ENCODE results near the gene IGFALS.

Gene IGFALS

DNA sequence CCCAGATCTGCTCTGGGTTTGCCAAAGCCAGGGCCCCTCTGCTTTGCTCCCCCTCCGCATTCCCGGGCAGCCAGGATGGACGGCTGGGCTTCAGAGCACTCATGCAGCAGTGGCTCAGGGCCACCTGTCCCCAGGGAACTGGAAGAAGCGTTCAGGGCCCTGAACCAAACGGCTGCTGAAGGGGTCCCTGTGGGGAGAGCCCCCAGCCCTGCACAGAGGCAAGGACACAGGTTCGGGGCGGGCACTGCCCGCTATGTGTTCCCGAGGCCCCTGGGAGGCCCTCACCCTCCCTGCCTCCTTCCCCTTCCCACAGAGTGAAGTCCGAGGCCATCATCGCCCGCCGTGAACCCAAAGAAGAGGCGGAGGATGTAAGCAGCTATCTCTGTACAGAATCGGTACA is 32.6 kb downstream of the IGFALS start:
- FAIRE-seq (no peak), DNase-seq (ENCODE audit: insufficient read length) (no peak)
- no peak for TF ChIP-seq POLR2A (IDR thresholded peaks at IDR 0.05; ENCODE audit: low read depth, low read length)

DNA sequence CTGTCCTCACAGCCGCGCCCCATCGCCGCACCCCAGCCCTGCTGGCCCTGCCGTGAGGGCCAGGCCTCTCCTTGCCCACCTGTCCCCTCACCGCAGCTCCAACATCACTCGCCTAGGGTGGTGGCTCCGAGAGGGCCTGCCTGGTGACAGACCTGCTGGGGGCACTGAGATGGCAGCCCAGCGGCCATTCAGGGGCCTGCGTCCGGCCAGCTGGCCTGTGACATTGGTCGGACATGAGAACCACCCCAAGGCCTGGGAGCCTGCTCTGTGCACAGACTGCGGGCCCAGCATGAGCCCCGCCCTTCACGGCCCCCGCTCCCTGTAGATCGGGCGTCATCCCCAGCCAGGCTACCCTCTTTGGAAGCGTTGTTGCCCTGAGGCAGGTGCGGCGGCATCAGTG is 34.0 kb downstream of the IGFALS start:
- FAIRE-seq: no peak
- DNase-seq (ENCODE audit: insufficient read length): no peak
- TF ChIP-seq POLR2AphosphoS5 (IDR thresholded peaks at IDR 0.05; ENCODE audit: low read depth, low read length) (no peak), POLR2A (IDR thresholded peaks at IDR 0.05; ENCODE audit: low read depth, low read length) (no peak), TAF1 (IDR thresholded peaks at IDR 0.05; ENCODE audit: borderline replicate concordance, low read depth, low read length) (no peak)

DNA sequence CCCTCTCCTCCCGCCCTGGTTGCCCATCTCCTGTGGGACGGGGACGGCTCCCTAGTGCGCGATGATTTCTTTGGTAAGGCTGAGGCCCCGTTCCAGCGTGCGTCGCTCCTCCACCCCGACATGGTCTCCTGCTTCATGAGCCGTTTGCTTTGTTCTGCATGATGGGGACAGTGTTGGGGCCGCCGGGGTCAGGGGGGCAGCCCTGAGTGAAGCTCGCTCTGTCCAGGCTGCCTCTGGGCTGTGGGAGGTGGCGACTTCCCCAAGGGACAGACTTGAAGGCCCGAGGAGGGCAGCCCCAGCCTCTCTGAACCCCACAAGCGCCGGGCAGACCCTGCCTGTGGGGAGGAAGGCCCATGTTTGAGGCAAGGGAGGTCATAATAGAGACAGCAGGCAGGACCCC is 34.6 kb downstream of the IGFALS start:
- TF ChIP-seq POLR2A (IDR thresholded peaks at IDR 0.05; ENCODE audit: low read depth, low read length): no peak
- TF ChIP-seq POLR2AphosphoS5 (IDR thresholded peaks at IDR 0.05; ENCODE audit: low read depth, low read length): no peak
- TF ChIP-seq TAF1 (IDR thresholded peaks at IDR 0.05; ENCODE audit: borderline replicate concordance, low read depth, low read length): no peak
- FAIRE-seq (no peak), DNase-seq (ENCODE audit: insufficient read length) (no peak)

DNA sequence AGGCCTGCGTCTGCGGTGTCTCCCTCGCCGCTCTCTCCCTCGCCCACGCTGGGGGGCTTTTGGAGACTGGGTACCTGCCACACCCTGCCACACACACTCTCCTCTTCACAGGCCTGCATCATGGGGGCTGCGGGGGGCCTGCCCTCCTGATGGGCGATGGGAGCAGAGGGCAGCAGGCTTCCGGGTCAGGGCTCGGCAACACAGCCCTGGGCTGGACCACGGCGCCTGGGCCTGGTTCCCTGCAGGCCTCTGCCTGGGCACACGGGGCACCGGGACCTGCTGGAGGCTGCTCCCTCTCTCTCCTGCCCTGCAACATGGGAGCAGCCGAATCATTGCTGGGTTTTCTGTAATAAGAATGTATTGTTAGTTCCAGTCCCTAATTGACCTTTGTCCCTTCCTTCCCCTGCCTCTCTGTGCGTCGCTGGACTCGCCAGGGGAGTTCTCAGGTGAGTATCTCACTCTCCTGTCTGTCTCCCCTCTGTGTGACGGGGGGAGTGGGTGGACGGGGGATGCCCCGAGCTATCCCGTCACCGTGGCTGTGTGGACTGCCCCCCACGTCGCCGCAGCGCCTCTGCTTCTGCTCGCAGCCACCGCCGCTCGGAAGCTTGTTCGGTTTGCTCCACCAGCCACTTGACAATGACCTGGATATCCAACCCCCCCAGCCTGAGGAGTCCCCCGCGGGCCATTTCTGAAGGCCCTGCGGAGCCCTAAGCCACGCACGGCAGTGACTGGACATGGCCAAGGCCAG is 35.6 kb downstream of the IGFALS start:
- DNase-seq (ENCODE audit: insufficient read length) (no peak), FAIRE-seq (no peak)
- TF ChIP-seq POLR2AphosphoS5 (IDR thresholded peaks at IDR 0.05; ENCODE audit: low read depth, low read length) (no peak), POLR2A (IDR thresholded peaks at IDR 0.05; ENCODE audit: low read depth, low read length) (no peak), TAF1 (IDR thresholded peaks at IDR 0.05; ENCODE audit: borderline replicate concordance, low read depth, low read length) (no peak)

DNA sequence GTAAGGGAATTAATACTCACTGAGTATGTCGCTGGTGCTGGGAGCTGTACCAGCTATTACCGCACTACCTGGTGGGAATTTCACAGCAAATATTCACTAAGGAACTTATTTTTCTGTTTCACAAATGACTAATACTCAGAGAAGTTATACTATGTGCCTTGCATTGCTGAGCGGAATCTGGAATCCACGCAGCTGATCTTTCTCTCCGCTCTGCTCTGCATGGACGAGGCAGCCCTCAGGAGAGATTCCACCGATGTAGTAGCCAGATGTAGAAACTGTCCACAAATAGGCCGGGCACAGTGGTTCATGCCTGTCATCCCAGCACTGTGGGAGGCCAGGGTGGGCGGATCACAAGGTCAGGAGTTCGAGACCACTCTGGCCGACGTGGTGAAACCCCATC is 39.3 kb downstream of the IGFALS start:
- TF ChIP-seq POLR2A (IDR thresholded peaks at IDR 0.05; ENCODE audit: low read depth, low read length) (no peak), POLR2AphosphoS5 (IDR thresholded peaks at IDR 0.05; ENCODE audit: low read depth, low read length) (no peak), TAF1 (IDR thresholded peaks at IDR 0.05; ENCODE audit: borderline replicate concordance, low read depth, low read length) (no peak)
- no peak for DNase-seq (ENCODE audit: insufficient read length)
- no peak for FAIRE-seq

DNA sequence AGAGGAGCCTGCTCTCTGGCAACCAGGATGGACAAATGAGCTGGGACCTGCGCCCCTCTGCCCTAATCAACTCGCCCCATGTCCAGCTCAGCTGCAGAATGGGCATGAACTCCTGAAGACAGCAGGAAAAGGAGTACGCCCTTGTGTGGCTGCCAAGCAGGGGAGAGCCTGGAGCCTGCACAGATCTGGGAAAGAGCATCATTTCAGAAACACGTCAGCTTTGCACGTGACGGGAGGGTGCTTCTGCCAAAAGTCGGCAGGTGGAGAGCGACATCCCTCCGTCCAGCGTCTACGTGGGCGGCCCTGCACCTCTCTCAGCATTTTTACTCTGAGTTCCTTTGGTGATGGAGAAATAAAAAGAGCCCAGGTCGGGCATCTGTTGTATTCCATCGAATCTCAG is 40.7 kb downstream of the IGFALS start:
- DNase-seq (ENCODE audit: insufficient read length) (no peak), FAIRE-seq (no peak)
- TF ChIP-seq TAF1 (IDR thresholded peaks at IDR 0.05; ENCODE audit: borderline replicate concordance, low read depth, low read length) (no peak), POLR2A (IDR thresholded peaks at IDR 0.05; ENCODE audit: low read depth, low read length) (no peak), POLR2AphosphoS5 (IDR thresholded peaks at IDR 0.05; ENCODE audit: low read depth, low read length) (no peak)

DNA sequence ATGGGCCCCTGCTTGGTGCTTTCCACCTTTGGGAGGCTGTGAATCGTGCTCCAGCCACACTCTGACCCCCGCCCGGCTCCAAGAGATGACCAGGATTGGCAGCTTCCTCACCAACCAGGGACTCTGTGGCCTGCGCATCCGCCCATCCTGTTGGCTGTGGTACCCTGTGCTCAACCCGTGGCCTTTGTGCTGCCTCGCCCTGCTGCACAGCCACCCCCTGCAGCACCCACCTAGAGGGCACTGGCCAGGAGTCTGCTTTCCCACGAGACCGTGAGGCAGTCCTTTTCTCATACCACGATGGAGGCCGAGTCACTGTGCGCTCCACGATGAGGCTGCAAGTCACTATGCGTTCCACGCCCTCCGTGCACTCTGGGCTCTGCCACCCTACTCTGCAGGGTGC is 41.6 kb downstream of the IGFALS start:
- no peak for TF ChIP-seq TAF1 (IDR thresholded peaks at IDR 0.05; ENCODE audit: borderline replicate concordance, low read depth, low read length)
- no peak for DNase-seq (ENCODE audit: insufficient read length)
- FAIRE-seq: no peak

DNA sequence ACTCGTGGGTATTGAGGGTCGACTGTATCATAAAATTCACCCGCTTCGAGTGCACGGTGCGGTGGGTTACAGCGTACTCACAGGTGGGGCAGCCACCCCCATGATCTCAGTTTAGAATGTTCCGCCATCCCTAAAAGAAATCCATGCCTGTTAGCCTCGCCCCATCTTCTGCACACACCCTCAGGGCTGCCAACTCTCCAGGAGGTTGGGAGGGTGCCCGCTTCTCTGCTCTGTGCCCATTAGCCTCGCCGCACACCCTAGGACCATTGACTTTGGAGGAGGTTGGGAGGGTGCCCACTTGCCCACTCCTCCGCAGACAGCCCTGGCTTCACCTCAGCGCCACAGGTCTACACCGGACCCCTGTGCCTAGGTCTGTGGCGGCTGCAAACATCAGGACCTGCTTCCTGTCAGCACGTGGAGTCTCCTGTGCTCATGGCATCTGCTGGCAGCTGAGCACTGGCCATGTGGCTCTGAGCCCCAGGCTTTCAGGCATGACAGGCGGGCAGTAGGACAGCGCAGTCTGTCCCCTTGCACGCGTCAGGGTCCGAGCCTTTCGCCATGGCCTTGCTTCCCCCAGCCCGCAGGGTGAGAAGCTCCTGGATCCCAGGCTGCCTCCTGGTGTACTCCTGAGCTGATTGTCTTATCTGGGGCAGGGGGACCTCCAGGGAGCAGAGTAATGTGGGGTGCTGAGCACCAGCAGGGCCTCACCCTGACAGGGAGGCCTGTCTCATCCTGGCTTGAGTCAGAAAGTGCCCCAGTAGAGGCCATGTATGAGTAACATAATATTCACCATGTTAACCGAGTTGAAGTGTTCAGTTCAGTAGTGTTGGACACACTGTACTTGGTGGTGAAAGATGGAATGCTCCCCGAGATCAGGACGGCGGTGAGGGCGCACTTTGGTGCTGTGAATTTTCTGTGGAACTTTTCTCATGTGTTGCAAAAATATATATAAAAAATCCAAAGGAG is 44.1 kb downstream of the IGFALS start:
- DNase-seq (ENCODE audit: insufficient read length) (no peak), FAIRE-seq (no peak)
- TF ChIP-seq POLR2AphosphoS5 (IDR thresholded peaks at IDR 0.05; ENCODE audit: low read depth, low read length) (no peak), TAF1 (IDR thresholded peaks at IDR 0.05; ENCODE audit: borderline replicate concordance, low read depth, low read length) (no peak)

DNA sequence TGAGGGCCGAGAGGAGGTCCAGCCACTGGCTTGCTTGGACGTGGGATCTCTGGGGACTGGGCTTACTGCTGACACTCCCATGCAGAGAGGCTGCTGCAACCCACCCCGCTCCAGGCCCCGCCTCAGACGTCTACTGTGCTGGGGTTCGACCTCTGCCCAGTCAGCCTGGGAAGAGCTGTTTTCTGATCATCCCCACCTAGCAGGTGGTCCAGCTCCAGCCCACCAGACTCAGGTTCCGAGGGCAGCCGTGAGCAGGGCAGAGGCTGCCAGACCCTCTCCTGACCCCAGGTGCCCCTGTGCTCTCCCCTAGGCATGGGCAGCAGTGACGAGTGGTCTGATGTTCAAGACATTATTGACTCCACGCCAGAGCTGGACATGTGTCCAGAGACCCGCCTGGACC is 45.6 kb downstream of the IGFALS start:
- TF ChIP-seq TAF1 (IDR thresholded peaks at IDR 0.05; ENCODE audit: borderline replicate concordance, low read depth, low read length) (no peak), POLR2AphosphoS5 (IDR thresholded peaks at IDR 0.05; ENCODE audit: low read depth, low read length) (no peak), POLR2A (IDR thresholded peaks at IDR 0.05; ENCODE audit: low read depth, low read length) (no peak)
- FAIRE-seq: no peak

DNA sequence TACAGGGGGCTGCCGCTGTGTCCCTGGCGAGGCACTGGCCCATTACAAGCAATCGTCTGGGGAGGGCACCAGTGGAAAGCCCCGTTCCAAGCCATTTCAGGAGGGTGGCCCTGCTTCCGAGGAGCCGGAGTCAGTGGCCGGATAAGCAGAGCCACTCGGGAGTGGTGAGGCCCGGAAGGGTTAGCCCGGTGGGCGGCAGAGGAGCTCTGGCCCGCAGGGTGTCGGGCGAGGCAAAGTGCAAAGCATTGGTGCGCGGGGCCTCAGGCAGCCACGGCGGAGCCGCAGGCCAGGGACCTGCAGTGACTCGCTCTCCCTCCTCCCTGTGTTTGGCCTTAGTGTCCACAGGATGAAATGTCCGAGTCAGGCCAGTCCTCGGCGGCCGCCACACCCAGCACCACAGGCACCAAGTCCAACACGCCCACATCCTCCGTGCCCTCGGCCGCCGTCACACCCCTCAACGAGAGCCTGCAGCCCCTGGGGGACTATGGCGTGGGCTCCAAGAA is 46.8 kb downstream of the IGFALS start:
- FAIRE-seq: no peak
- TF ChIP-seq POLR2A (IDR thresholded peaks at IDR 0.05; ENCODE audit: low read depth, low read length) (no peak), POLR2AphosphoS5 (IDR thresholded peaks at IDR 0.05; ENCODE audit: low read depth, low read length) (no peak), TAF1 (IDR thresholded peaks at IDR 0.05; ENCODE audit: borderline replicate concordance, low read depth, low read length) (no peak)
- no peak for DNase-seq (ENCODE audit: insufficient read length)

More for the DNA sequence above, 45.6 kb downstream of the IGFALS start:
- DNase-seq (ENCODE audit: insufficient read length): no peak

DNA sequence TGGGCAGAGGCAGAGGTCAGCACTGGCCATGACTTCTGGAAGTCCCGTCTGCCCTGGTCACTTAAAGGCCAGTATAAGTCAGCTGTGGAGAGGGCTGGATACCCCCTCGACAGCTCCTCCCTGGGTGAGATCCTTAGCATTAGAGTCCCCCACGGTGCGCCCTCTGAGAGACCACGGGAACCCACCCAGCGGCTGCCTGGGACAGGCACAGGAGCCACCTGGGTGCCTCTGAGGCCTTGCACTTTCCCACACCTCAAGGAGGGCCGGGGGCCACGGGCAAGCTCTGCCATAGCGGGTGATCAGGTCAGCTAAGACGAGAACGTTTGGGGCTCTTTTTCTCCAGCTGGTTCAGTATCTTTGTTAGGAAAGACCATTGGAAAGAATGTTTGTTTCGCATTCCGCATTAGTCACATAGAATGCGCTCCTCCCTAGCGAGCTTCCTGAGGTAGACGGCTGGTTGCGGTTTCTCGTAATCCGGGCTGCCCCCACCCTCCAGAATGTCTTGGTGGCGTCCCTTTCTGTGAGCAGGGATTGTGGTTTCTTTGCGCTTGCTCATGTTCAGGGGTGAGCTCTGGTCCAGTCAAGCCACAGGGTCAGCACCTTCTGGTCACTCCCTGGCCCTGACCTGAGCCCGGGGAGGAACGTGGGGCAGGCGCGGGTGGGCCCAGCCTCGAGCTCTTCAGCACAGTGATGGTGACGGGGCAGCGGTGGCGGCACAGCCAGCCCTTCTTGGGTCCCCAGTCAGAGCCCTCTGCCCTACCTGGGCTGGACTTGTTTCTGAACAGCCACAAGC is 47.4 kb downstream of the IGFALS start:
- TF ChIP-seq POLR2A (IDR thresholded peaks at IDR 0.05; ENCODE audit: low read depth, low read length) (no peak), TAF1 (IDR thresholded peaks at IDR 0.05; ENCODE audit: borderline replicate concordance, low read depth, low read length) (no peak), POLR2AphosphoS5 (IDR thresholded peaks at IDR 0.05; ENCODE audit: low read depth, low read length) (no peak)
- DNase-seq (ENCODE audit: insufficient read length) (no peak), FAIRE-seq (no peak)
